NCI-H2029 treated with DMSO at 0.1 percent for 48 hours (cell line): Measurements from ENCODE around the gene TWF1.
A peak's percentile ranks its signal among the peaks of the same experiment; 100 is the strongest.
"Not testable (repeated sequence)": the region's sequence is repeated elsewhere in the genome, so short reads cannot be mapped to it uniquely, and the experiment has no call there.

Experiments
- DNase-seq: peaks from one replicate; lab custom pipeline; 2025; lab: John Stamatoyannopoulos, UW

TWF1 gene

GRCh38 chr12:43805149-43805859 is 813 bp downstream of the TWF1 start:
- DNase-seq, result no peak

- DNase-seq, result no peak
Measured at GRCh38 chr12:43797561-43798217, 8.4 kb downstream of the TWF1 start.

- DNase-seq, result no peak
Measured at GRCh38 chr12:43795716-43796280, 10.3 kb downstream of the TWF1 start.

- DNase-seq, result no peak
Measured at GRCh38 chr12:43789941-43790340, 16.2 kb downstream of the TWF1 start.

GRCh38 chr12:43786899-43787693 is 19.0 kb downstream of the TWF1 start:
- no peak for DNase-seq

GRCh38 chr12:43776498-43776897 is 29.6 kb downstream of the TWF1 start:
- no peak for DNase-seq

- DNase-seq, result no peak
Measured at GRCh38 chr12:43766291-43766690, 39.8 kb downstream of the TWF1 start.

GRCh38 chr12:43764528-43764927 is 41.6 kb downstream of the TWF1 start:
- no peak for DNase-seq

GRCh38 chr12:43763769-43764168 is 42.3 kb downstream of the TWF1 start:
- DNase-seq, result no peak

- DNase-seq, result no peak
Measured at GRCh38 chr12:43762596-43762995, 43.5 kb downstream of the TWF1 start.

GRCh38 chr12:43761500-43761899 is 44.6 kb downstream of the TWF1 start:
- DNase-seq, result no peak

GRCh38 chr12:43760396-43760795 is 45.7 kb downstream of the TWF1 start:
- DNase-seq, result no peak

GRCh38 chr12:43758728-43759563 is 47.2 kb downstream of the TWF1 start, which contains the start of the genes IRAK4 and PUS7L:
Gene IRAK4, plus strand, starts transcription at chr12:43758951. Its CDS starts 9,161 bp downstream, at chr12:43768112.
Gene PUS7L, minus strand, starts transcription at chr12:43758790. Its CDS starts 3,545 bp downstream, at chr12:43755245.
- DNase-seq, result peak; percentile 86

GRCh38 chr12:43758247-43758727 is 47.8 kb downstream of the TWF1 start:
- peak; percentile 86 for DNase-seq

- DNase-seq, result no peak
Measured at GRCh38 chr12:43754015-43754414, 52.1 kb downstream of the TWF1 start.

GRCh38 chr12:43751360-43751759 is 54.8 kb downstream of the TWF1 start:
- not testable (repeated sequence) for DNase-seq

- no peak for DNase-seq
Measured at GRCh38 chr12:43750814-43751213, 55.3 kb downstream of the TWF1 start.

- DNase-seq, result no peak
Measured at GRCh38 chr12:43749016-43749415, 57.1 kb downstream of the TWF1 start.

GRCh38 chr12:43744826-43745225 is 61.3 kb downstream of the TWF1 start:
- no peak for DNase-seq
